Colon (tissue), 2 donors: ENCODE results near the gene TMED4.

Experiments
- FAIRE-seq: peaks from 2 replicates; lab custom pipeline; 2012; peaks lifted over from hg19 to GRCh38; lab: Jason Lieb, UNC
- donor health status: control.
- donor health status: control.

TMED4 gene

GRCh38 chr7:44581879-44582603, at the start of gene TMED4:
TSS of gene TMED4 (minus strand) at chr7:44582231. CDS start at chr7:44582206, 25 bp downstream.
- FAIRE-seq = no peak

GRCh38 chr7:44631458-44632115, 49.6 kb upstream of the TMED4 start:
- FAIRE-seq = no peak

- no peak for FAIRE-seq
These were observed 48.9 kb upstream of the TMED4 start for GRCh38 chr7:44630792-44631457.

GRCh38 chr7:44629829-44630522, 47.9 kb upstream of the TMED4 start:
- FAIRE-seq = no peak

GRCh38 chr7:44626620-44627019, 44.6 kb upstream of the TMED4 start:
- no peak for FAIRE-seq

GRCh38 chr7:44625526-44626471, 43.8 kb upstream of the TMED4 start:
- FAIRE-seq = no peak

GRCh38 chr7:44624318-44624717, 42.3 kb upstream of the TMED4 start:
- FAIRE-seq = no peak

GRCh38 chr7:44622342-44623151, 40.5 kb upstream of the TMED4 start:
- FAIRE-seq = no peak

GRCh38 chr7:44621750-44622103, 39.7 kb upstream of the TMED4 start:
- FAIRE-seq = no peak

GRCh38 chr7:44621034-44621749, 39.2 kb upstream of the TMED4 start:
- no peak for FAIRE-seq

- FAIRE-seq = no peak
These were observed 36.7 kb upstream of the TMED4 start for GRCh38 chr7:44618753-44619152.

- no peak for FAIRE-seq
These were observed 36.0 kb upstream of the TMED4 start for GRCh38 chr7:44618045-44618444.

- FAIRE-seq = no peak
These were observed 35.3 kb upstream of the TMED4 start for GRCh38 chr7:44617225-44617890.

GRCh38 chr7:44616545-44616944, 34.5 kb upstream of the TMED4 start:
- FAIRE-seq = no peak

GRCh38 chr7:44615793-44616192, 33.8 kb upstream of the TMED4 start:
- FAIRE-seq = no peak

- FAIRE-seq = no peak
These were observed 33.1 kb upstream of the TMED4 start for GRCh38 chr7:44615149-44615611.

- no peak for FAIRE-seq
These were observed 27.8 kb upstream of the TMED4 start for GRCh38 chr7:44609829-44610228.

GRCh38 chr7:44608916-44609648, 27.1 kb upstream of the TMED4 start:
- FAIRE-seq = no peak
